HepG2 (cell line): ENCODE data around the gene MEF2D. TPM values are rescaled to one million over a fixed set of nuclear protein-coding genes. Genes with fewer than 3 reads are reported as not detected.
A peak's percentile ranks its signal among the peaks of the same experiment; 100 is the strongest.

Experiments
- DR1 ChIP-seq: sonication (generic); formaldehyde crosslinking; IDR thresholded peaks from 2 replicates; pipeline ENCODE4 v1.8.0; 2021; ENCODE audit warnings: mild to moderate bottlenecking, missing genetic modification reagents, inconsistent platforms
- GATAD1 ChIP-seq: IDR thresholded peaks from 2 replicates; pipeline ENCODE4 v1.6.1; 2016; ENCODE audit warnings: missing genetic modification reagents, missing compliant biosample characterization
- HNRNPLL ChIP-seq: fragments of 200-400 bp; formaldehyde crosslinking; IDR thresholded peaks from 2 replicates; pipeline ENCODE4 v1.6.1; 2017; ENCODE audit warnings: mild to moderate bottlenecking, low read depth, low read length; ENCODE audit not compliant: poor library complexity, severe bottlenecking
- HNRNPUL1 ChIP-seq: fragments of 200-400 bp; formaldehyde crosslinking; IDR thresholded peaks from 2 replicates; pipeline ENCODE4 v1.6.1; 2017; ENCODE audit warnings: low read depth, mild to moderate bottlenecking, low read length, moderate library complexity
- IRX3 ChIP-seq: sonication (generic); formaldehyde crosslinking; IDR thresholded peaks from 2 replicates; pipeline ENCODE4 v1.8.1; 2023; ENCODE audit warnings: mild to moderate bottlenecking, low read depth, missing genetic modification reagents, borderline replicate concordance
- MIER2 ChIP-seq: IDR thresholded peaks from 2 replicates; pipeline ENCODE4 v1.6.1; 2016; ENCODE audit warnings: missing biosample characterization, missing genetic modification reagents
- SETDB1 ChIP-seq: sonication (generic); formaldehyde crosslinking; IDR thresholded peaks from 2 replicates; pipeline ENCODE4 v1.5.1; 2020; ENCODE audit warnings: missing genetic modification reagents, mild to moderate bottlenecking, borderline replicate concordance
- SOX5 ChIP-seq: IDR thresholded peaks from 2 replicates; pipeline ENCODE4 v1.6.1; 2016; ENCODE audit warnings: borderline replicate concordance
- TCF7 ChIP-seq: sonication (generic); IDR thresholded peaks from 2 replicates; pipeline ENCODE4 v1.6.1; 2016; ENCODE audit warnings: antibody characterized with exemption, low read depth
- TMF1 ChIP-seq: sonication (generic); formaldehyde crosslinking; IDR thresholded peaks from 2 replicates; pipeline ENCODE4 v1.8.1; 2022; ENCODE audit warnings: low read depth, missing genetic modification reagents
- ZKSCAN1 ChIP-seq: fragments of 150-350 bp; IDR thresholded peaks from 2 replicates; pipeline ENCODE4 v1.6.1; 2014; ENCODE audit warnings: low read length
- ZMYM3 ChIP-seq: sonication (generic); formaldehyde crosslinking; IDR thresholded peaks from 2 replicates; pipeline ENCODE4 v1.5.1; 2020; ENCODE audit warnings: mild to moderate bottlenecking, missing genetic modification reagents
- ZNF251 ChIP-seq: sonication (generic); formaldehyde crosslinking; IDR thresholded peaks from 2 replicates; pipeline ENCODE4 v1.9.0; 2021; ENCODE audit warnings: mild to moderate bottlenecking, missing genetic modification reagents
- ZNF264 ChIP-seq: sonication (generic); formaldehyde crosslinking; IDR thresholded peaks from 2 replicates; pipeline ENCODE4 v1.4.0; 2020; ENCODE audit warnings: missing genetic modification reagents
- ZNF296 ChIP-seq: sonication (generic); formaldehyde crosslinking; conservative IDR thresholded peaks from 2 replicates; pipeline ENCODE4 v1.5.0; 2020; ENCODE audit warnings: mild to moderate bottlenecking, missing genetic modification reagents
- ZNF335 ChIP-seq: sonication (generic); formaldehyde crosslinking; IDR thresholded peaks from 2 replicates; pipeline ENCODE4 v1.4.0; 2020; ENCODE audit warnings: missing genetic modification reagents
- ZNF407 ChIP-seq: sonication (generic); formaldehyde crosslinking; IDR thresholded peaks from one replicate; pipeline ENCODE4 v1.5.1; 2020; ENCODE audit warnings: mild to moderate bottlenecking, missing genetic modification reagents; ENCODE audit errors: not compliant biosample characterization
- ZNF460 ChIP-seq: sonication (generic); formaldehyde crosslinking; IDR thresholded peaks from 2 replicates; pipeline ENCODE4 v1.5.1; 2020; ENCODE audit warnings: missing genetic modification reagents, mild to moderate bottlenecking, borderline replicate concordance
- ZNF616 ChIP-seq: sonication (generic); formaldehyde crosslinking; IDR thresholded peaks from 2 replicates; pipeline ENCODE4 v1.5.0; 2020; ENCODE audit warnings: low read depth, mild to moderate bottlenecking, missing genetic modification reagents
- polyA plus RNA-seq, 8 experiments: library from polyadenylated mRNA; depleted of rRNA in 3 of 8; stranded (reverse) in 7 of 8; unstranded in 1 of 8; fragments of >200 nt; fragmentation: Illumina TruSeq in 4 of 8; extraction: Trizol in 4 of 8; gene quantifications; 2 replicates each; pipeline versions ENCODE4 v1.2.1 to v1.2.3, GENCODE V29; 2011 to 2016; ENCODE audit warnings: low read depth in 4 of 8, missing spikeins in 1 of 8, mixed read lengths in 1 of 8; ENCODE audit not compliant: insufficient read depth in 1 of 8
- total RNA-seq, 5 experiments: library from RNA; depleted of rRNA; stranded (reverse); fragments of >200 nt; fragmentation: Illumina TruSeq; extraction: Trizol; gene quantifications; 2 replicates each; pipeline ENCODE4 v1.2.3, GENCODE V29; 2016; ENCODE audit warnings: low read depth in 1 of 5
- TF ChIP-seq, protein P1 (sequence below): sonication (generic); formaldehyde crosslinking; IDR thresholded peaks from 2 replicates; pipeline ENCODE4 v1.8.1; 2023; ENCODE audit warnings: missing genetic modification reagents, inconsistent platforms, borderline replicate concordance

The MEF2D gene
- total and polyA plus RNA-seq, 2 of the 13 experiments (the other 11 are each of a cell fraction or from before 2014, with no cell fraction given): 1.6 to 3.9 TPM

DNA sequence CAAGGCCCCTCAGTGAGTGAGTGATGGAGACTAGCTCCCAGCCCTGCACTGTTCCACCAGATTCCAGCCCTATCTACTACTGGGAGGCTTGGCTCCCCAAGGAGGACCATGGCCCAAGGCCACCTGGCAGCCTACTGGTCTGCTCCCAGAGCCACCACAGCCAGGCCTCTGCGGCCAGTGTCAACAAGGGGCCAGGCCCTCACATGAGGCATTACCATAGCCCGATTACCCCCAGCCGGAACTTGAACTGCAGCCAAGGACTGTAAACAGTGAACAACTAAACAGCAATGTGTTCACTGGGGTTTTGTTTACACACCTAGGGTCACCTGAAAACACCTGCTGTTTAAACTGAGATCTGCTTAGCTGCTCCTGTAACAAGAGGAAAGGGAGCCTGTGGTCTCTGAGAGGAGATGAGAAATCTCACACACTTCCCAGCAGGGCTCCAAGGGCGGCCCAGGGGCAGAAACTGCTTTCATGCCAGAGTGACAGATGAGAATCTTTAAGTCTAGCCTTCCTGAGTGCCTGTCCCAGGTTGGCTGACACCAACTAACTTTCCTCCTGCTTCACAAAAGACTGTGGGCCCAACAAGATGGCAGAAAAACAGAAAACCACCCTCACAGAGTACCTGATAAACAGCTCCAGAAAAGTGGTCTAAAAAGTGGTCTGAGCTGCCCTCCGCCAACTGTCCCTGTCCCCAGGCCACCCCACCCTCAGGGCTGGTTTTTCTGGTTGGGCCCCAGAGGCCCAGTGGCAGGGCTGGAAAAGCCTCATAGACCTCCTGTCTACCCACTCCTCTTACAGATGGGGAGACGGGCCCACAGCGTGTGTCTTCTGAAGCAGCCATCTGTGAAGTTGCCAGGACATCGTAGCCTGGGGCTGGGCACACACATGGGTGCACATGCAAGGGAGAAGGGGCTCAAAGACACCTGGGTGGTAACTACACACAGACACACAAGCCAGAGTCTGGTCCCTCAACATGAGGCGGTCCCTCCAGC is 28.8 kb downstream of the MEF2D start (continued):
- TF ChIP-seq ZNF251: no peak
- TF ChIP-seq MIER2 (CRISPR knock-in tag): peak; percentile 78; the same call in 1 of the 2 replicates
- peak; percentile 90 for TF ChIP-seq ZNF335 (CRISPR knock-in tag)
- no peak for TF ChIP-seq HNRNPLL
- TF ChIP-seq, protein P1, sequence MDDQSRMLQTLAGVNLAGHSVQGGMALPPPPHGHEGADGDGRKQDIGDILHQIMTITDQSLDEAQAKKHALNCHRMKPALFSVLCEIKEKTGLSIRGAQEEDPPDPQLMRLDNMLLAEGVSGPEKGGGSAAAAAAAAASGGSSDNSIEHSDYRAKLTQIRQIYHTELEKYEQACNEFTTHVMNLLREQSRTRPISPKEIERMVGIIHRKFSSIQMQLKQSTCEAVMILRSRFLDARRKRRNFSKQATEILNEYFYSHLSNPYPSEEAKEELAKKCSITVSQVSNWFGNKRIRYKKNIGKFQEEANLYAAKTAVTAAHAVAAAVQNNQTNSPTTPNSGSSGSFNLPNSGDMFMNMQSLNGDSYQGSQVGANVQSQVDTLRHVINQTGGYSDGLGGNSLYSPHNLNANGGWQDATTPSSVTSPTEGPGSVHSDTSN (CRISPR knock-in tag): no peak
- TF ChIP-seq TCF7: peak; percentile 55
- TF ChIP-seq ZNF460 (CRISPR knock-in tag): peak; percentile 96
- TF ChIP-seq ZNF616 (CRISPR knock-in tag): no peak
- peak; percentile 93 for TF ChIP-seq ZNF264 (CRISPR knock-in tag)
- no peak for TF ChIP-seq ZNF407
- peak; percentile 98 for TF ChIP-seq ZMYM3 (CRISPR knock-in tag)
- no peak for TF ChIP-seq HNRNPUL1
- TF ChIP-seq SOX5 (CRISPR knock-in tag): peak; percentile 97
- TF ChIP-seq ZKSCAN1: no peak
- no peak for TF ChIP-seq SETDB1
- TF ChIP-seq IRX3 (CRISPR knock-in tag): 0 out of 2 replicates have a peak, but pooled peaks have one; percentile 19
- 0 out of 2 replicates have a peak, but pooled peaks have one; percentile 38 for TF ChIP-seq ZNF296
- no peak for TF ChIP-seq TMF1 (CRISPR knock-in tag)
- TF ChIP-seq GATAD1: peak; percentile 80
- no peak for TF ChIP-seq DR1 (CRISPR knock-in tag)
